ENCODE measurements around the gene ARNT2. TPM values are rescaled to one million over a fixed set of nuclear protein-coding genes. Genes with fewer than 3 reads are reported as not detected.

Gene ARNT2
- total RNA-seq, 4 donors from 2014 or later: 5.1 to 8.8 (median 6.8) TPM

DNA sequence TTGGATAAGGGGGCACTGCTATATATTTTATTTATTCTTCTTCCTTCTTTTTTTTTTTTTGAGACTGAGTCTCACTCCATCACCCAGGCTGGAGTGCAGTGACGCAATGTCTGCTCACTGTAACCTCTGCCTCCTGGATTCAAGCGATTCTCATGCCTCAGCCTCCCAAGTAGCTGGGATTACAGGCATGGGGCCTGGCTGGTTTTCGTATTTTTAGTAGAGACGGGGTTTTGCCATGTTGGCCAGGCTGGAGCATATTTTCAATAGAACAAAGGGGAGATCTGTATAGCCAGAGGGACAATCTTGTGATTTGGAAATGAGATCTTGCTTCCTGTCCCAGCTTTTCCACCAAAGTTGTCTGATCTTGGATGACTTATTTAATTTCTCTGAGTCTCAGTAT lies 157.9 kb downstream of the ARNT2 start:
- DNase-seq (ENCODE audit: low spot score in 2 of 2): peak in 1 of 2 donors; percentile 31
- H3K27me3 ChIP-seq: no peaks in the 10 kb centered on the region
- TF ChIP-seq EP300 (IDR thresholded peaks at IDR 0.05): peak in 1 of 2 donors; percentile 36
- no peak for TF ChIP-seq CTCF (IDR thresholded peaks at IDR 0.05)
- WGBS, 2 donors: 62 to 73% methylated on average over 4 of the region's 4 CpGs
- H3K9me3 ChIP-seq: no peaks in the 10 kb centered on the region
- peaks cover 0 to 10% (median 0%) of the 10 kb centered on the region in 3 donors for H3K36me3 ChIP-seq
- H3K4me1 ChIP-seq: peaks cover 0 to 10% (median 0%) of the 10 kb centered on the region in 4 donors
- H3K27ac ChIP-seq: no peak overlapping the region
- H3K4me3 ChIP-seq: no peak overlapping the region

DNA sequence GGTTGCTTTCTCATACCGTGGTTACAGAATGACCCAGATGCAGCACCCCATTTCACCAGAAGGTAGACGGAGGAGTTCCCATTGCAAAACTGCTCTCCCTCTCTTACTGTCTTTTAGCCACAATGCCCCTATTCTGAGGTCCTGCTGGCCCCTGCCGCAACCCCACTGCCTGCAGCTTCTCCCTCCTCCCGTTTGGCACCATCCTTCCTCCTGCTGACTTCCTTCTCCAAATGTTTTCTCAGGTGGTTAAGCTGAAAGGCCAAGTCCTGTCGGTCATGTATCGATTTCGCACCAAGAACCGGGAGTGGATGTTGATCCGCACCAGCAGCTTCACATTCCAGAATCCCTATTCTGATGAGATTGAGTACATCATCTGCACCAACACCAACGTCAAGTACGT lies 158.7 kb downstream of the ARNT2 start:
- H3K4me3 ChIP-seq: no peak overlapping the region
- WGBS, 2 donors: 70 to 72% methylated on average over 11 of the region's 11 CpGs
- H3K9me3 ChIP-seq: no peaks in the 10 kb centered on the region
- TF ChIP-seq CTCF (IDR thresholded peaks at IDR 0.05): no peak
- no peak for TF ChIP-seq EP300 (IDR thresholded peaks at IDR 0.05)
- no peak for TF ChIP-seq POLR2A (IDR thresholded peaks at IDR 0.05)
- peaks cover 0 to 10% (median 0%) of the 10 kb centered on the region in 4 donors for H3K4me1 ChIP-seq
- H3K27ac ChIP-seq: no peak overlapping the region
- H3K27me3 ChIP-seq: no peaks in the 10 kb centered on the region
- no peak for DNase-seq (ENCODE audit: low spot score in 2 of 2)
- peaks cover 0 to 5% (median 0%) of the 10 kb centered on the region in 3 donors for H3K36me3 ChIP-seq

- 70 to 75% methylated on average over 7 of the region's 7 CpGs for WGBS, 2 donors
- no peak overlapping the region for H3K4me3 ChIP-seq
- H3K4me1 ChIP-seq: peaks cover 0 to 10% (median 0%) of the 10 kb centered on the region in 4 donors
- peaks cover 0 to 5% (median 0%) of the 10 kb centered on the region in 3 donors for H3K36me3 ChIP-seq
- no peaks in the 10 kb centered on the region for H3K27me3 ChIP-seq
- no peak for DNase-seq (ENCODE audit: low spot score in 2 of 2)
- no peak overlapping the region for H3K27ac ChIP-seq
- H3K9me3 ChIP-seq: no peaks in the 10 kb centered on the region
- no peak for TF ChIP-seq CTCF (IDR thresholded peaks at IDR 0.05)
- TF ChIP-seq EP300 (IDR thresholded peaks at IDR 0.05): no peak
- TF ChIP-seq POLR2A (IDR thresholded peaks at IDR 0.05): no peak
These were observed 159.3 kb downstream of the ARNT2 start for GRCh38 chr15:80563372-80563997.

DNA sequence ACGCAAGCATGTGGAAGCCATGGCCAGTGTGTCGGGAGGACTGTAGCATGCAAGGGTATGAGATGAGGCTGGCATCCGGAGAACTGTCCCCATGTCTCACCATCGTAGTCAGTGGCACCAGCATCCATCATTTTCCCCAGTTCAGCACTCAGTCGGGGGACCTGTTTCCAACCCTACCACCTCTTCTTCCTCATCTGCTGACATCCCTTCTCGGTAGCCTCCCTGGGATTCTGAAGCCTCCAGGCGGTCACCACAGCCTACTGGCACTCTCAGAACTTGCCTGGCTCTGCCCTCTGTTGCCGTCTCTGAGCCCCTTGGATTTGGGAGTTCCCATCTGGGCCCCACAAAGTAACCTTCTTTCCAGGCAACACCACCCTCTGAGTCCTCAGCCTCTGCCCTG lies 159.9 kb downstream of the ARNT2 start:
- DNase-seq (ENCODE audit: low spot score in 2 of 2): no peak
- Histone ChIP-seq H3K9me3 (no peaks in the 10 kb centered on the region), H3K4me3 (no peak overlapping the region), H3K4me1 (peaks cover 0 to 10% (median 0%) of the 10 kb centered on the region in 4 donors), H3K27ac (no peak overlapping the region), H3K27me3 (no peaks in the 10 kb centered on the region), H3K36me3 (peaks cover 0 to 5% (median 0%) of the 10 kb centered on the region in 3 donors)
- 92 to 93% methylated on average over 8 of the region's 8 CpGs for WGBS, 2 donors
- no peak for TF ChIP-seq EP300 (IDR thresholded peaks at IDR 0.05)
- TF ChIP-seq CTCF (IDR thresholded peaks at IDR 0.05): no peak
- TF ChIP-seq POLR2A (IDR thresholded peaks at IDR 0.05): no peak

- TF ChIP-seq CTCF (IDR thresholded peaks at IDR 0.05): no peak
- no peak for TF ChIP-seq EP300 (IDR thresholded peaks at IDR 0.05)
- TF ChIP-seq POLR2A (IDR thresholded peaks at IDR 0.05): no peak
- no peak overlapping the region for H3K4me3 ChIP-seq
- no peaks in the 10 kb centered on the region for H3K27me3 ChIP-seq
- H3K4me1 ChIP-seq: peaks cover 0 to 10% (median 0%) of the 10 kb centered on the region in 4 donors
- no peak for DNase-seq (ENCODE audit: low spot score in 2 of 2)
- WGBS, 2 donors: 88 to 100% methylated on average over 1 of the region's 1 CpG
- H3K36me3 ChIP-seq: peaks cover 0 to 5% (median 0%) of the 10 kb centered on the region in 3 donors
- H3K27ac ChIP-seq: no peak overlapping the region
- H3K9me3 ChIP-seq: no peaks in the 10 kb centered on the region
These were observed 161.2 kb downstream of the ARNT2 start for GRCh38 chr15:80565398-80565797.
